GM23248 (cell line): ENCODE data around the gene AKAP14. TPM values are rescaled to one million over a fixed set of nuclear protein-coding genes. Genes with fewer than 3 reads are reported as not detected.

Experiments used
- DNase-seq: peaks from one replicate; pipeline ENCODE4 v3.0.0-alpha.2; 2015
- H2AFZ ChIP-seq: fragments of 200-600 bp; sonication (generic); 2 replicates; pipeline ENCODE4 v1.6.1; 2016; ENCODE audit warnings: antibody characterized with exemption
- H3F3A ChIP-seq: fragments of 200-600 bp; sonication (generic); 2 replicates; pipeline ENCODE4 v1.6.1; 2016; ENCODE audit warnings: mild to moderate bottlenecking, antibody characterized with exemption, mixed run types; ENCODE audit not compliant: insufficient read depth
- H3K27ac ChIP-seq: fragments of 200-600 bp; sonication (generic); 2 replicates; pipeline ENCODE4 v1.5.1; 2016; ENCODE audit warnings: mild to moderate bottlenecking
- H3K27me3 ChIP-seq: fragments of 200-600 bp; sonication (generic); replicated peaks from 2 replicates; pipeline ENCODE4 v1.6.1; 2016; ENCODE audit warnings: mild to moderate bottlenecking; ENCODE audit not compliant: insufficient read depth
- H3K36me3 ChIP-seq: fragments of 200-600 bp; sonication (generic); 2 replicates; pipeline ENCODE4 v1.6.1; 2016; ENCODE audit warnings: low read depth, mild to moderate bottlenecking
- H3K4me1 ChIP-seq: fragments of 200-600 bp; sonication (generic); 2 replicates; pipeline ENCODE4 v1.6.1; 2016; ENCODE audit warnings: mild to moderate bottlenecking; ENCODE audit not compliant: insufficient read depth
- H3K4me2 ChIP-seq: fragments of 200-600 bp; sonication (generic); one replicate; pipeline ENCODE4 v1.6.1; 2016; ENCODE audit warnings: mild to moderate bottlenecking; ENCODE audit not compliant: unreplicated experiment
- H3K4me3 ChIP-seq: fragments of 200-600 bp; sonication (generic); 2 replicates; pipeline ENCODE4 v1.5.1; 2016; ENCODE audit warnings: mild to moderate bottlenecking
- H3K79me2 ChIP-seq: fragments of 200-600 bp; sonication (generic); 2 replicates; pipeline ENCODE4 v1.6.1; 2016; ENCODE audit warnings: mild to moderate bottlenecking; ENCODE audit not compliant: insufficient read depth
- H3K9ac ChIP-seq: fragments of 200-600 bp; sonication (generic); 2 replicates; pipeline ENCODE4 v1.6.1; 2016; ENCODE audit warnings: mild to moderate bottlenecking
- H3K9me2 ChIP-seq: fragments of 200-600 bp; sonication (generic); 2 replicates; pipeline ENCODE4 v1.6.1; 2016; ENCODE audit warnings: mixed run types, mild to moderate bottlenecking, moderate library complexity; ENCODE audit not compliant: insufficient read depth
- H3K9me3 ChIP-seq: fragments of 200-600 bp; sonication (generic); one replicate; pipeline ENCODE4 v1.6.1; 2017; ENCODE audit warnings: low read depth
- H4K20me1 ChIP-seq: fragments of 200-600 bp; sonication (generic); 2 replicates; pipeline ENCODE4 v1.6.0; 2016; ENCODE audit not compliant: insufficient read depth
- EZH2 ChIP-seq: fragments of 200-600 bp; sonication (generic); IDR thresholded peaks from 2 replicates; pipeline ENCODE4 v1.6.1; 2018; ENCODE audit warnings: antibody characterized with exemption, mild to moderate bottlenecking; ENCODE audit not compliant: insufficient read depth, poor library complexity, severe bottlenecking
- EZH2phosphoT487 ChIP-seq: fragments of 200-600 bp; sonication (generic); IDR thresholded peaks from 2 replicates; pipeline ENCODE4 v1.6.1; 2018; ENCODE audit warnings: antibody characterized with exemption, moderate library complexity, mild to moderate bottlenecking, low read depth; ENCODE audit not compliant: insufficient read depth
- WGBS, 2 experiments: methylation state at CpG; one replicate each; pipeline ENCODE4 v1.1.6; 2015 to 2017; ENCODE audit warnings: low lambda C conversion rate in 2 of 2, low coverage in 1 of 2; ENCODE audit errors: missing lambda C conversion rate in 2 of 2; 5-methylcytosine and 5-hydroxymethylcytosine counted together
- in situ Hi-C: fragments of 300-500 bp; cut with MboI; formaldehyde crosslinking; loops from 2 replicates; pipeline ENCODE4 v1.15.0; 2020
- polyA plus RNA-seq: library from polyadenylated mRNA; unstranded; fragments of >200 nt; fragmentation: Nextera tagmentation; extraction: Ambion mirVana; gene quantifications from 2 replicates; pipeline ENCODE4 v1.2.1, GENCODE V29; 2016
- total RNA-seq: library from RNA; depleted of rRNA; stranded (reverse); fragments of >200 nt; shearing (Covaris generic); gene quantifications from 2 replicates; pipeline ENCODE4 v1.2.3, GENCODE V29; 2014; rRNA removed

AKAP14 gene
- total RNA-seq (not detected in 2 replicates), polyA plus RNA-seq (not detected in 2 replicates)

DNA sequence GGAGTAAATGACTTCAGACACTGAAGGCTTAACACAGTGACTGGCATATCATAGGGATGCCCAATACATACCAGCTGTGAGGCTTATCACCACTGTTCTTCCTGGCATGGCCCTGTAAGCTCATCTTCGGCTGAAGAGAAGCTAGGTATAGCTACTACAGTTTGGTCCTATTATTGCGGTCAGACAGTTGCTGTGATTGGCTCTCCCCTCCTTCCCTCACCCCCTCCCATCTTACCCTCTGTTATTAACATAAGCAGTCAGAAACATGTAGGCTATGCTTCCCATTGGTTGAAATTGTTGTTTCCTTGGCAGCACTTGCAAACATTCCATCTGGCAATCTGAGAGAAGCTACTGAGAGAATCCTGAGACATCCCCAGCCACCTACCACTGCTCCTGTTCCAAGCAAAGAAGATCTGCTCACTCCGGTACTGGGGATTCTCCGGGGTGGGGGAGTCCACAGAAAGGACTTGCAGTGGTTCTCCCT, at the start of gene AKAP14:
Gene AKAP14 (plus strand): TSS at position 51 of the 484 bp plus-strand sequence. CDS start 7,331 bp downstream, outside the sequence.
- no peaks in the 10 kb centered on the region for H3K9me3 ChIP-seq
- in situ Hi-C loops: no loop called here
- no peaks in the 10 kb centered on the region for H3K4me1 ChIP-seq
- H3F3A ChIP-seq: no peaks in the 10 kb centered on the region
- TF ChIP-seq EZH2phosphoT487: no peak
- TF ChIP-seq EZH2: no peak
- H3K4me3 ChIP-seq: no peak within 1 kb of the TSS
- no peaks in the 10 kb centered on the region for H3K36me3 ChIP-seq
- H3K4me2 ChIP-seq: no peak within 1 kb of the TSS
- H4K20me1 ChIP-seq: no peaks in the 10 kb centered on the region
- no peaks in the 10 kb centered on the region for H3K9me2 ChIP-seq
- 37 to 42% methylated on average over 4 of the region's 4 CpGs for WGBS, 2 experiments
- H3K27me3 ChIP-seq: no peaks in the 10 kb centered on the region
- no peak within 1 kb of the TSS for H2AFZ ChIP-seq
- H3K27ac ChIP-seq: no peak within 1 kb of the TSS
- no peaks in the 10 kb centered on the region for H3K79me2 ChIP-seq
- DNase-seq: no peak
- no peak within 1 kb of the TSS for H3K9ac ChIP-seq

DNA sequence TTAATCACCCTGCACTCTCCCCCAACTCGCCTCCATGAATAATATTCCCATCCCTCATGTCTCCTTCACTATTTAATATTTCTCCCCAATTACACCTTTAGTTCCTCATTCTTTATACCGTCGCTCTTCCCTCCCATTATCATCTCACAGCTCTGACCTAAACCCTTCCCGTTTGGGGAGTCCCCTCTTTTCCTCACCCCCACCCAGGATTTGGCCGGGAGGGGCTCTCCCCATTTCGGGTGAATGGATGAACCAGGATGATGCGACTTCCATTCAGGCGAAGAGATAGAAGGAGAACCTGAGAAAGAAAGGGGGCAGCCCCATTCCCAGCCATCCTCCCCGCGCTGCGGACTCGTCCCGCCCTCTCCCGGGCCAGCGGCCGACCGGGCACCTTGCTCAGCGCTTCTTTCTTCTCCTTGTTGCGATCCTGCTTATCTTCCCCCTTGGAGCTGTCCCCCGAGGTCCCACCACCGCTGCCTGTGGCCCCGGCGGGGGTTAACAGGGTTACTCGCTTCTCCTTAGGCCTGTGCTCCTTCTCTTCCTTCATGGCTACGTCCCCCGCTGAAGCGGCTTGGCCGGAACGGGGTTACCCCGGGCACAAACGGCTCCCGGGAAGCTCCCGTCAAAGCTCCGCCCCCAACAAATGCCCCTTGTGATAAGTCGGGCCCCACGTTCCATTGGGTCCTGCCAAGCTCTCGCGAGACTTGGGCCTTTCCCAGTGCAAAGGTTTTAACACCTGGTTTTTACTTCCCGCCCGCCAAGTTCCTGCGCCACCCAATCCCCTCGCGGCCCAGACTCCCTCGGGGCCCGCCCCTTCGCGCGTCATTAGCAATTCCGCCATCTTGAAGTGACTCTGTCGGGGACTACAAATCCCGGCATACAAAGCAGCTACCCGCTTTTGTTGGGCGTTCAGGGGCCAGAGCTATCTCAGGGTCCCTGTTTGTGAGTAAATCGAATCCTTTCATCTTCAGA, 43.0 kb upstream of the AKAP14 start, which contains the start of gene UPF3B:
Gene UPF3B (minus strand): TSS at position 582 of the 972 bp plus-strand sequence. CDS start 35 bp downstream, at position 547.
- Histone ChIP-seq H4K20me1 (no peaks in the 10 kb centered on the region), H3K9me3 (no peaks in the 10 kb centered on the region), H3F3A (no peaks in the 10 kb centered on the region), H3K79me2 (peaks cover 19% of the 10 kb centered on the region), H3K4me3 (peak within 1 kb of the TSS; percentile 96), H3K9me2 (no peaks in the 10 kb centered on the region), H3K27me3 (no peaks in the 10 kb centered on the region), H3K4me2 (peak within 1 kb of the TSS; percentile 92), H2AFZ (peak within 1 kb of the TSS; percentile 100), H3K27ac (peak within 1 kb of the TSS; percentile 78), H3K36me3 (no peaks in the 10 kb centered on the region), H3K4me1 (no peaks in the 10 kb centered on the region), H3K9ac (peak within 1 kb of the TSS; percentile 92)
- peak; percentile 98 for DNase-seq
- WGBS, 2 experiments: 0 to 1% methylated on average over 39 to 50 of the region's 54 CpGs
- TF ChIP-seq EZH2phosphoT487 (no peak), EZH2 (no peak)
- in situ Hi-C loops: no loop called here

DNA sequence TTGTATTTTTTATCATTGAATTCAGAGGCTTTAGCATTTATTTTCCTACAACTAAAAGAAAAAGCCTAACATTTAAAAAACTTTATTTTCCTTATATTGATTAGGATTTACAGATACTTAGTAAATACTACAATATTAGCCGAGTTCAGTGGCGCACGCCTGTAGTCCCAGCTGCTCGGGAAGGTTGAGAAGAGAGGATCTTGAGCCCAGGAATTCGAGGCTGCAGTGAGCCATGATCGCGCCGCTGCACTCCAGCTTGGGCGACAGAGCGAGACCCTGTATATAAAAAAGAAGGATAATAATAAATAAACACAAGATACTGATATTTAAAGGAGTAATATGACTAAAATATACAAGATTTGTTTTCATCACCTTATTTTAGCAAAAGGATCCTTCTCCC, 42.2 kb upstream of the AKAP14 start:
- peak overlapping the region; percentile 96 for H3K4me3 ChIP-seq
- DNase-seq: peak; percentile 34

DNA sequence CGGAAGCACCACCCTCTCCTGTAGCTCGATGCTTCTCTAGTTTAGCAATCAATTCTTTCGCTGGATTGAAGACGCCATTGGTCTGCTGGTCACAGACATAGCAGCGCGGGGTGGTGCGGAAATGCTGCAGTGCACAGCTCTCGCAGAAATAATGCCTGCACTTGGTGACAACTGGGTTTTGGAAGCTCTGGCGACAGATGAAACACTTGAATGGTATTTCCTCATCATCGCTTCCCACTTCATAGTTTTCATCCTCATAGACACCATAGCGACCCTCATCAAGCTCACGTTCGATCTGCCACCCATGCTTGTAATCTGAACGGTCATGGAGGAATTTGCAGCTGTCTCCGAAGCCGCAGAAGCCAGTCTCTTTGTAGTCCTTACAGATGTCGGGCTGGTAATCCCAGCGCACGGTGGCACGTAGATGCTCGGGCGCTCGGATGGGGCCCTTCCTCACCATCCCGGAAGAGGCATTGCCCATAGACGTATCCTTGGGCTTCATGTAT, 25.0 kb upstream of the AKAP14 start:
- H3K4me3 ChIP-seq: peak overlapping the region; percentile 93
- H3K4me2 ChIP-seq: peak overlapping the region; percentile 73
- peak; percentile 56 for DNase-seq
- H3F3A ChIP-seq: no peaks in the 10 kb centered on the region
- no peaks in the 10 kb centered on the region for H3K36me3 ChIP-seq
- no peaks in the 10 kb centered on the region for H3K27me3 ChIP-seq
- H4K20me1 ChIP-seq: no peaks in the 10 kb centered on the region
- H2AFZ ChIP-seq: peak overlapping the region; percentile 92
- peak overlapping the region; percentile 98 for H3K27ac ChIP-seq
- in situ Hi-C loops: no loop called here
- peaks cover 59% of the 10 kb centered on the region for H3K79me2 ChIP-seq
- TF ChIP-seq EZH2phosphoT487 (no peak), EZH2 (no peak)
- H3K4me1 ChIP-seq: peaks cover 7% of the 10 kb centered on the region; the same call in 1 of the 2 replicates
- peak overlapping the region; percentile 100 for H3K9ac ChIP-seq
- 0 to 2% methylated on average over 25 of the region's 25 CpGs for WGBS, 2 experiments
- H3K9me2 ChIP-seq: no peaks in the 10 kb centered on the region
- no peaks in the 10 kb centered on the region for H3K9me3 ChIP-seq

More for the DNA sequence above, 42.2 kb upstream of the AKAP14 start:
- H3K36me3 ChIP-seq: no peaks in the 10 kb centered on the region
- peak overlapping the region; percentile 100 for H2AFZ ChIP-seq
- peaks cover 19% of the 10 kb centered on the region for H3K79me2 ChIP-seq
- TF ChIP-seq EZH2phosphoT487: no peak
- TF ChIP-seq EZH2: no peak
- H3K9ac ChIP-seq: peak overlapping the region; percentile 92
- no peaks in the 10 kb centered on the region for H3F3A ChIP-seq
- peak overlapping the region; percentile 60 for H3K27ac ChIP-seq
- WGBS, 2 experiments: 4 to 6% methylated on average over 10 of the region's 10 CpGs
- H3K4me2 ChIP-seq: peak overlapping the region; percentile 92
- in situ Hi-C loops: no loop called here
- no peaks in the 10 kb centered on the region for H3K4me1 ChIP-seq
- no peaks in the 10 kb centered on the region for H4K20me1 ChIP-seq
- no peaks in the 10 kb centered on the region for H3K9me3 ChIP-seq
- H3K9me2 ChIP-seq: no peaks in the 10 kb centered on the region
- no peaks in the 10 kb centered on the region for H3K27me3 ChIP-seq
